OCI-LY7 (cell line): ENCODE data around the gene SLC29A1.

Source experiments
- EZH2phosphoT487 ChIP-seq: fragments of 200-600 bp; sonication (generic); IDR thresholded peaks from 2 replicates; pipeline ENCODE4 v1.6.1; 2018; ENCODE audit warnings: low read depth, borderline replicate concordance, mild to moderate bottlenecking, mixed run types, antibody characterized with exemption, low read length, moderate library complexity, mixed read lengths
- TF ChIP-seq, protein P1 (sequence below): fragments of 200-600 bp; sonication (generic); conservative IDR thresholded peaks from 2 replicates; pipeline ENCODE4 v1.5.1; 2014; ENCODE audit warnings: mild to moderate bottlenecking, antibody characterized with exemption, low read length, moderate library complexity, mixed read lengths

- TF ChIP-seq, protein P1, sequence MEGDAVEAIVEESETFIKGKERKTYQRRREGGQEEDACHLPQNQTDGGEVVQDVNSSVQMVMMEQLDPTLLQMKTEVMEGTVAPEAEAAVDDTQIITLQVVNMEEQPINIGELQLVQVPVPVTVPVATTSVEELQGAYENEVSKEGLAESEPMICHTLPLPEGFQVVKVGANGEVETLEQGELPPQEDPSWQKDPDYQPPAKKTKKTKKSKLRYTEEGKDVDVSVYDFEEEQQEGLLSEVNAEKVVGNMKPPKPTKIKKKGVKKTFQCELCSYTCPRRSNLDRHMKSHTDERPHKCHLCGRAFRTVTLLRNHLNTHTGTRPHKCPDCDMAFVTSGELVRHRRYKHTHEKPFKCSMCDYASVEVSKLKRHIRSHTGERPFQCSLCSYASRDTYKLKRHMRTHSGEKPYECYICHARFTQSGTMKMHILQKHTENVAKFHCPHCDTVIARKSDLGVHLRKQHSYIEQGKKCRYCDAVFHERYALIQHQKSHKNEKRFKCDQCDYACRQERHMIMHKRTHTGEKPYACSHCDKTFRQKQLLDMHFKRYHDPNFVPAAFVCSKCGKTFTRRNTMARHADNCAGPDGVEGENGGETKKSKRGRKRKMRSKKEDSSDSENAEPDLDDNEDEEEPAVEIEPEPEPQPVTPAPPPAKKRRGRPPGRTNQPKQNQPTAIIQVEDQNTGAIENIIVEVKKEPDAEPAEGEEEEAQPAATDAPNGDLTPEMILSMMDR, result no peak
- TF ChIP-seq EZH2phosphoT487, result no peak
Measured at GRCh38 chr6:44247338-44248302, 24.2 kb downstream of the SLC29A1 start.
